ENCODE measurements around the gene CAPN10. TPM values are rescaled to one million over a fixed set of nuclear protein-coding genes. Genes with fewer than 3 reads are reported as not detected.

The CAPN10 gene
- total RNA-seq, 4 donors from 2014 or later, result 13.4 to 33.3 (median 14.5) TPM

DNA sequence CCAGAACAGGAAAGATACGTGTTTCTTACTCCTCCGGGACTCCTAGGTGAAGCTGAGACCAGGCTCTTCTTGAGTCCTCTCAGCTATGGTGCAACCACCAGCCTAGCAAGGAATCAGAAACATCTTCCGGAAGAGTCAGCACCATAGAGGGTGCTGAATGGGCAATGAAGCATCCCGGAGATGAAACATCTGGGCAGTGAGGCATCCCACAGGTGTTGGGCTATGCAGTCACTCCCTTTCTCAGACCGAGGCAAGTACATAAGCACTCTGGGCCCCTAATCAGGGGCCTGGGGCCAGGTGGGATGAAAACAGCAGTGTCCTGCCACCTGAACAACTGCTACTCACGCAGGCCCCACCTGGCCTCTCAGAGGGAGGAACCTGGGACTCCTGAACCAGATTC lies 1.4 kb upstream of the CAPN10 start:
- TF ChIP-seq, protein P1, sequence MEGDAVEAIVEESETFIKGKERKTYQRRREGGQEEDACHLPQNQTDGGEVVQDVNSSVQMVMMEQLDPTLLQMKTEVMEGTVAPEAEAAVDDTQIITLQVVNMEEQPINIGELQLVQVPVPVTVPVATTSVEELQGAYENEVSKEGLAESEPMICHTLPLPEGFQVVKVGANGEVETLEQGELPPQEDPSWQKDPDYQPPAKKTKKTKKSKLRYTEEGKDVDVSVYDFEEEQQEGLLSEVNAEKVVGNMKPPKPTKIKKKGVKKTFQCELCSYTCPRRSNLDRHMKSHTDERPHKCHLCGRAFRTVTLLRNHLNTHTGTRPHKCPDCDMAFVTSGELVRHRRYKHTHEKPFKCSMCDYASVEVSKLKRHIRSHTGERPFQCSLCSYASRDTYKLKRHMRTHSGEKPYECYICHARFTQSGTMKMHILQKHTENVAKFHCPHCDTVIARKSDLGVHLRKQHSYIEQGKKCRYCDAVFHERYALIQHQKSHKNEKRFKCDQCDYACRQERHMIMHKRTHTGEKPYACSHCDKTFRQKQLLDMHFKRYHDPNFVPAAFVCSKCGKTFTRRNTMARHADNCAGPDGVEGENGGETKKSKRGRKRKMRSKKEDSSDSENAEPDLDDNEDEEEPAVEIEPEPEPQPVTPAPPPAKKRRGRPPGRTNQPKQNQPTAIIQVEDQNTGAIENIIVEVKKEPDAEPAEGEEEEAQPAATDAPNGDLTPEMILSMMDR (IDR thresholded peaks at IDR 0.05; ENCODE audit: low read depth), result no peak

GRCh38 chr2:240585681-240586197 lies 795 bp upstream of the CAPN10 start:
- TF ChIP-seq, protein P1 (IDR thresholded peaks at IDR 0.05; ENCODE audit: low read depth), result no peak

DNA sequence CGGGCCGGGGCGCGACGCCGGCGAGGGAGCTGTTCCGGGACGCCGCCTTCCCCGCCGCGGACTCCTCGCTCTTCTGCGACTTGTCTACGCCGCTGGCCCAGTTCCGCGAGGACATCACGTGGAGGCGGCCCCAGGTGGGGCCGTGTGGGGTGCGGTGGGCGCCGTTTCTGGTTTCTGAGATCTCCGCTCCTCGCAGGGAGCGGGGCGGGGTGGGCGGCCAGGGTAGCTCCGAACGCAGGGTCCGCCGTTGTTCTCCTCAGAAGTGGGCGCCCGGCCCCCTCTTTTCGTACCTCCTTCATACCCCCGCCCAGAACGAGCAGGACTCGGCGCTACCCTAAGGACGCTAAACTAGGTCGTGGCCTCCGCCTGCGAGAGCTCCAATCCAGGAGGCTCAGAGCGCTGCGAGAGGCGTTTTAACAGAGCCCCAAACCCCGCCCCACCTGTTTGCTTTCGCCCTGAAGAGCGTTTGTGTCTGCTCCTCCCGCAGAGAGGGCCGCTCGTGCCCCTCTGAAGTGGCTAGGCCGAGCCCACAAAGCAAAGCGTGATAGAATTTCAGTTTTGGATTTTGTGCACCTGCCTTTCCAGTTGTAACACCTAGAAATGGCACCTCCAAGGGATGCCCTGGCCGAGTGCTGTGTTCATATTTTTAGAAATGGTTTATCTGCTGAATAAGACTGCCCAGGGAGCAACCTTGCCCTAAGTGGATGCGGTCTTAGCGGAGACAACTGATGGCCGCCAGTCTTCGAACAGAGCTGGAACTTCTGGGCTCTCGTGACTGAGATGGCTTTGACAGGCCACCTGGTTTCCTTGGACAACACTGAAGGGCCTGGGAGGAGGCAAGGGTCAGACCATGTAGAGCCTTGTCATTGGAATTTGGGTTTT lies 626 bp downstream of the CAPN10 start:
- TF ChIP-seq, protein P1 (IDR thresholded peaks at IDR 0.05; ENCODE audit: low read depth), result no peak

- TF ChIP-seq, protein P1 (IDR thresholded peaks at IDR 0.05; ENCODE audit: low read depth), result no peak
Measured at GRCh38 chr2:240588006-240588655, 1.6 kb downstream of the CAPN10 start.

GRCh38 chr2:240588669-240589068 lies 2.1 kb downstream of the CAPN10 start:
- TF ChIP-seq, protein P1 (IDR thresholded peaks at IDR 0.05; ENCODE audit: low read depth), result no peak

- TF ChIP-seq, protein P1 (IDR thresholded peaks at IDR 0.05; ENCODE audit: low read depth), result no peak
Measured at GRCh38 chr2:240589375-240589774, 2.8 kb downstream of the CAPN10 start.
